Amniotic epithelial cell (primary cell): Measurements from ENCODE around the gene OR10G7.
"Not testable (repeated sequence)": the region's sequence is repeated elsewhere in the genome, so short reads cannot be mapped to it uniquely, and the experiment has no call there.

Experiments used
- DNase-seq: peaks from one replicate; pipeline ENCODE4 v3.0.0-alpha.2; 2010; ENCODE audit warnings: low read depth

The OR10G7 gene

DNA sequence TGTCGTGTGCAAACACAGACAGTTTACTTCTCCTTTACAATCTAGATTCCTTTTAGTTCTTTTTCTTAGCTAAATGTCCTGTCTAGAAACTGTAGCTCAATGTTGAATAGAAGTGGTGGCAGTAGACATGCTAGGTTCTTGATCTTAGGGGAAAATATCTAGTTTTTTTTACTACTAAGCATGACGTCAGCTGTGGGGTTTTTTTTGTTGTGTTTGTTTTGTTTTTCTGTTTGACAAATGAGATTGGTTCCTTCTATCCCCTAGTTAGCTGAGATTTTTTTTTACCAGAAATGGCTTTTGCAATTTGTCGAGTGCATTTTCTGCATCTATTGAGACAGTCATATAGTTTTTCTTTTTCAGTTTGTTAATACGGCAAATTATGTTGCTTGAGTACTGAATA, 2.3 kb upstream of the OR10G7 start:
- no peak for DNase-seq

- DNase-seq, result no peak
Measured at GRCh38 chr11:124039557-124039956, 1.6 kb downstream of the OR10G7 start.

DNA sequence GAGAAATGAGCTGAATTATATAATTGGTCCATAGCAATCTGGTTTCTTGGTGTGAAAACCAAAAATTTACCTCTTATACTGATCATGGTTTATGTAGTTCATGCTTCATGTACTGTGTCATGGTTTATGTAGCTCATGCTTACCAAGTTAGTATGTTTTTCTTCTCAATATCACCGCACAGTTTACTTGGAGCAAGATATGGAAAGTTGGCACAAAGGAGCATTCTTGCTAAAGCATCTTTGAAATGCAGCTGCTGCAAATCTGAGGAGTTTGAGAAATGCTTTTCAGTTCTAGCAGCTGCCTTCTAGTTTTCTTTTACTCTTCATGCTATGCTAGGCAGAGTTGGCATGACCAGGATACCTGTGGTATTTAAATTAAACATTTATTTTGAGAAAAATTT, 4.5 kb downstream of the OR10G7 start:
- DNase-seq, result no peak

DNA sequence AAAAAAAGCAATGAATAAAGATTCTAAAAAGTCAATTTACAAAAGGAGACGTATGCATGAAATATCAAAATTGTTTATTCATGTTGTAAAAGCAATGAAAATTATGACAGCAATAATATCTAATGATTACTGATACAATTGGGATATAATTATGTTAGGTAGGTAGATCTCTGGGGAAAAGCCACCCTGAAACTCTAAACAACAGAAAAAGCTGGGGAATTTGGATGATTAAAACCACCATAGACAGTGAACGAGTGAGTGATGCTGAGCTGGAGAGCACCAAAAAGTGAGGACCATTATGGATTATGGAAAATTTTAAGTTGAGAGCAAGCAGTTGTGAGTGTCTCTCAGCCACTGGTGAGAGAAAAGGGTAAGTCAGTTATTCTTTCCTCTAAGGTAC, 14.6 kb downstream of the OR10G7 start, which contains the start of gene OR10G8:
TSS of gene OR10G8 (plus strand) at position 301 of the 400 bp plus-strand sequence. CDS start 2,825 bp downstream, outside the sequence.
- DNase-seq, result no peak

GRCh38 chr11:124015837-124016236, 25.3 kb downstream of the OR10G7 start:
- DNase-seq, result not testable (repeated sequence)

DNA sequence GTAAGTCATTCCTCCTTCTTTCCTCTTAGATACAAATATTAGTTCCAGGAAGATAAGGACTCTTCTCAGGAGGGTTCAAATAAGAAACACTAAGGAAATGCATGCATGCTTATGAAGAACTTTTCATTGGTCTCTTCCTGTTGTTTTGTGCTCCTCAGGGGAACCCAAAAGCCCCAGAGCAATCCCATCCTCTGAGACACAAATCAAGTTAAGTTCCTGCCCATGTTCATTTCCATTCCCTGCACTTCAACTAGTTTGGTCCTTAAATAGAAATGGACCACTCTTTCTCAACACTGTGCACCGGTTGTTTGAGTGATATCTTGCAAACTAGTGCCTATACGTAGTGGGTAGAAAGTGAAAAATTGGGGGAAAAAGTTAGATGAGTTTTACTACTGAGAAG, 28.4 kb downstream of the OR10G7 start, which contains the start of gene OR10G4:
TSS of gene OR10G4 (plus strand) at position 301 of the 400 bp plus-strand sequence. CDS start 2,578 bp downstream, outside the sequence.
- no peak for DNase-seq

DNA sequence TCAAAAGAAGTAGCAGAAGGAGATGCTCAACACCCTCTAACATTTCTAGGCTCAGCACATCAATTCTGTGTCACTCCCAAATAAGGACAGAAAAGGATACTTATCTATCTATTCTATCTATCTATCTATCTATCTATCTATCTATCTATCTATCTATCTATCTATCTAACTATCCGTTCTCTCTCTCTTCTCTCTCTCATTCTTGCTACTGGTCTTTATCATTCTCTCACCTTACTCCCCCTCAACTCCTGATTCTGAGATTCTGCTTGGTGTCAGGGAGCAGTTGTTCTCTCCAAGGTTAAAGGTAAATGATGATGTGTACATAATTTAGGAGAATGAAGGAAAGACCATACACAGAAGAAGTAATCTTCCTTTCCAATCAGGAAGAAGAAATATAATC, 46.0 kb downstream of the OR10G7 start, which contains the start of gene OR10G6:
TSS of gene OR10G6 (minus strand) at position 43 of the 400 bp plus-strand sequence. CDS start at position 43, 0 bp downstream.
- no peak for DNase-seq
